ENCODE data around the gene WDHD1.

- TF ChIP-seq POLR2A (IDR thresholded peaks at IDR 0.05) (no peak), CTCF (IDR thresholded peaks at IDR 0.05) (no peak)
These were observed 82.0 kb downstream of the WDHD1 start for GRCh38 chr14:54944737-54945391.

Data from ovary (tissue), 3 donors.